ENCODE results near the gene MED13.
"Not testable (repeated sequence)": the region's sequence is repeated elsewhere in the genome, so short reads cannot be mapped to it uniquely, and the experiment has no call there.

The MED13 gene

DNA sequence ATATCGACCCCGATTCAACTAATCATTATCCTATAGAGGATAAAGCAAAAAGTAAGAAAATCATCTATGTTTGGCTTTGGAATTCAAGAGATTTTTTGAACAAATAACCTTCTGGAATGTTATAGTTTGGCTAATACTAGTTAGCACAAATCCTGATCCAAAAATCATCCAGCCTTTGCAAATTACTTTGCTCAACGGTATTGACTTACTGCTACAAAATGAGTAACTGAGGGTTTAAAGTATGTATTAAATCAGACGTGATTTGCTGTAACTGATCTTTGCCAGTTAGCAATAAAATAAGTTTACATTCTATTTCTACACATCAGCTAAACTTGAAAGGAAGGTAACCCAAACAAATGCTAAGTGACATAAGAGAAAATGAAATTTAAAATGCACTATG, 6.5 kb downstream of the MED13 start:
- DNase-seq (ENCODE audit: low read depth): no peak

DNA sequence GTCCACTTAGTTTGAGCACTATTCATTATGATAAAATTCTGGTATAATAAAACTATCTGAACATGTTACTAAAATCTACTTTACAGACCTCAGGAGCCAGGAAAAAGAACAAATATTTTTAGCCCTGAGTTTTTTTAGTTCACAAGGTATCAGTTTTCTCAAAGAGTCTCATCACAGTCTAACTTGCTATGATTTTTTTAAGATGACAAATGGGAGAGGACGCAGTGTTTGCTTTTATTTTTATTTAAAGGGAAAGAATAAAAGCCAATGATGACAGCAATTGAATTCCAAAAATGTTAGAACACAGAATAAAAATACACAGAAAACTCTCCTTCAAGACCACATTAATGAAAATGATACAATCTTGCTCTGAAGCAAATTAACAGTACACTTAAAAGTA, 7.4 kb downstream of the MED13 start:
- no peak for DNase-seq (ENCODE audit: low read depth)

- DNase-seq (ENCODE audit: low read depth): no peak
Observed at GRCh38 chr17:62052765-62053338, 12.2 kb downstream of the MED13 start.

DNA sequence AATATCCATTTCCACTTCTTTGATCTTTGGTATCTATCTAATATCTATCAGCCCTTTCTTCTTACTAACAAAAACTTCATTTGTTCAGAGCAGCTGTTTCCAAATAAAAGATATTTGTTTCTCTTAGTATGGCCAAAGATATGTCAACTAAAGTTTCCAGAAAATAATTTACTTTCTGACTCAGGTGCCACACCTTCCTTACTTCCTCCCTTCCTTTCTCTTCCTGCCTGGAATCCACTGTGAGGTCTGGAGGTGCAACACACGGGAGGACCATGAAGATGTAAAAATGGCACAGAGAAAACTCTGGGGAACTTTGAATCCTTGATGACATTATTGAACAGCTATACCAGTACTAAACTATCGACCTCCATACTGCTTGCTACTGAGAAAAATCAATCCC, 14.0 kb downstream of the MED13 start:
- DNase-seq (ENCODE audit: low read depth): no peak

DNA sequence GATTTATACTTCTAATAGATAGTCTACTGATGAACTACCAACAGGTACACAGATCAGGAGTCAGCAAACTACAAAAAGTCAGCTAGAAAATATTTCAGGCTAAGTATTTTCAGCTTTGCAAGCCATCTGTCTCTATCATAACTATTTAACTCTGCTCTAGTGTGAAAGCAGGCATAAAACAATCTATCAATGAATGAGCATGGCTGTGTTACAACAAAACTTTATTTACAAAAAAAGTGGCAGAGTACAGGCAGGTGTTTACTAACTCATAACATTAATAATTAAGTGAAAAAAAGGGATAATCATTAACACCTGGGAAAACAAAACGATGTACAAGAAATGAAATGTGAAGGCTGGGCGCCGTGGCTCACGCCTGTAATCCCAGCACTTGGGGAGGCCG, 15.8 kb downstream of the MED13 start:
- no peak for DNase-seq (ENCODE audit: low read depth)

GRCh38 chr17:62048262-62048661, 16.8 kb downstream of the MED13 start:
- no peak for DNase-seq (ENCODE audit: low read depth)

- no peak for DNase-seq (ENCODE audit: low read depth)
Observed at GRCh38 chr17:62045517-62045916, 19.6 kb downstream of the MED13 start.

GRCh38 chr17:62045109-62045508, 20.0 kb downstream of the MED13 start:
- no peak for DNase-seq (ENCODE audit: low read depth)

DNA sequence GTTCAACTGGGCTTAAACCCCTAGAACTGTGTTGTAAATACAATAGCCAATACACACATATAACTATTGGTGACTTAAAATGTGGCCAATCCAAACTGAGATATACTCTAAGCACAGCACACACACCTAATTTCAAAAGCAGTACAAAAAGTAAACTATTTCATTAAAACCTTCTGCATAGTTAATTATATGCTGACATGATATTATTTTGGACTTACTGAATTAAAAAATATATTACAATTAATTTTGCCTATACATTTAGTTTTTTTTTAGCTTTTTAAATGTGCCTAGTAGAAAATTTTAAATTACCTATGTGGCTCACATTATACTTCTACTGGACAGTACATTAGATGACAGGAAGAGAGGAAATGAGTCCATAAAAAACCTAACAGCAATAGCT, 21.5 kb downstream of the MED13 start:
- DNase-seq (ENCODE audit: low read depth): no peak

DNA sequence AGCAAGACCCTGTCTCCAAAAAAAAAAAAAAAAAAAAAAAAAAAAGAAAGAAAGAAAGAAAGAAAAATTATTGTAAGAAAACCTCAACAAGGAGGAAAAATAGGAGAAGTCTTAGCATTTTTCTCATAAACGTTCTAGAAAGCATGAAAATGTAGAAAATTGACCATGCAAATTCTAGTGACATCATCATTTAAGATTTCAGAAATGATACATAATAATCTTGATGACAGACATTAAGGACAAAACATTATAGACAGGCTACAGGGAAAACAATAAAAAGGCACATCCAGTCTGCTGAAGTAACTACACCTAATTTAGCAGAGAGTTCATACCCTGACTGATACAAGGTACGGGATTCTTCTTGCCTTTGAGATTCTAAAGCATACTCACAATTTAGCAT, 21.9 kb downstream of the MED13 start:
- no peak for DNase-seq (ENCODE audit: low read depth)

- DNase-seq (ENCODE audit: low read depth): no peak
Observed at GRCh38 chr17:62038248-62038647, 26.8 kb downstream of the MED13 start.

GRCh38 chr17:62033317-62033716, 31.8 kb downstream of the MED13 start:
- no peak for DNase-seq (ENCODE audit: low read depth)

DNA sequence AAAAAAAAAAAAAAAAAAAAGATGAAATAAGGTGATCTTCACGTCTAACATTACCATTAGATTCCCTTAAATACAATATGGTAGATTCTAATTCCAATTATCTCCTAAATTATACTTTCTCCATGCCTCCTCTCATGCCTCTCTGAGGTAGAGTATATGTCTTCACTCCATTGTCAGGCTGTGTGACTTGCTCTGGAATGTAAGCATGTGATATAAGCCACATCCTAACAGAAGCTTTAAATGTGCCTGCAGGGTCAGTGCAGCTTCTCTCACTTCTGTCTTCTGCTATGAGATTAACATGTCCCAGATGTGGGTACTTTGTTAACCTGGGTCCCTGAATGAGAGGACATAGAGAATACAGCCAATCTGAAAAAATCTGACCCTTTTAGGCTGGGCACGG, 32.6 kb downstream of the MED13 start:
- no peak for DNase-seq (ENCODE audit: low read depth)

- no peak for DNase-seq (ENCODE audit: low read depth)
Observed at GRCh38 chr17:62030264-62030663, 34.8 kb downstream of the MED13 start.

GRCh38 chr17:62024866-62025265, 40.2 kb downstream of the MED13 start:
- DNase-seq (ENCODE audit: low read depth): no peak

DNA sequence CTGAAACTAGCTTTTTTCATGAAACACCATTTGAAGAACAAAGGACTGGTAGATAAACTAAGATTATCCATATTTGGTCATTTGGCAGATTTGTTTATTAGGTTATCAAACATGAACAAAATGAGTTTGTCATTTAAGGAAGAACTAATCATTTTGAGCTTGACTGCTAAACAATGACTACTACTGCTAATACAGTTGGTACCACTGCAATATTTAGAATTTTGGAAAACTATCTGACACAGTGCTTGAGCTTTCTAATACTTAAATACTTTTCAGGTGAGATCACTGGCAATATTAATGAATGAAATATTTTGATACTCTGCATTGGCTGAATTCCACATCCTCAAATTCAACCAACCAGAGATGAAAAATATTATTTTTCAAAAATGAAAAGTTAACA, 47.2 kb downstream of the MED13 start:
- DNase-seq (ENCODE audit: low read depth): no peak

DNA sequence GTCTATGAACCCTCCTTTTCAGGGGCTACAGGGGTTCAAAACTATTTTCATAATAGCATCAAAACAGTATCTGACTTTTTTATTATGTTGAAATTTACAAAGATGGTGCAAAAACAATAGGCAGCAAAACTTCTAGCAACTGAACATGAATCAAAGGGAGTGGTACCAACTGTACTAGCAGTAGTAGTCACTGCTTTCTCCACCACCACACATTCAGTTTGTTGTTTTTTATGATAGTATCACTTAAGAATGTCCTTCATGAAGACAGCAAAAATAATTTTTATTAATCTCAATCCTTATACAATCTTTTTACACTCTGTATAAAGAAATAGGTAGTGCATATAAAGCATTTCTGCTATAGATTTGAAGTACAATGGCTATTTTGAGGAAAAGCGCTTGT, 47.6 kb downstream of the MED13 start:
- DNase-seq (ENCODE audit: low read depth): no peak

DNA sequence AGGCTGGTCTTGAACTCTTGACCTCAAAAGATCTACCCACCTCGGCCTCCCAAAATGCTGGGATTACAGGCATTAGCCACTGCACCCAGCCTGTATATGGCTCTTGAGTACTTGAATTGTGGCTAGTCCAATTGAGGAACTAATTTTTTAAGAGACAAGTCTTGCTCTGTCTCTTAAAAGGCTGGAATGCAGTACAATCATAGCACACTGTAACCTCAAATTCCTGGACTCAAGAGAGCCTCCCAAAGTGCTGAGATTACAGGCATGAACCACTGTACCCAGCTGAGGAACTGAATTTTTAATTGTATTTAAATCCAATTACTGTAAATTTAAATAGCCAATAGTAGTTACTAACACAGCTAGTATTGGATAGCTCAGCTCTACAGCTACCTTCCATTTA, 50.6 kb downstream of the MED13 start:
- no peak for DNase-seq (ENCODE audit: low read depth)

DNA sequence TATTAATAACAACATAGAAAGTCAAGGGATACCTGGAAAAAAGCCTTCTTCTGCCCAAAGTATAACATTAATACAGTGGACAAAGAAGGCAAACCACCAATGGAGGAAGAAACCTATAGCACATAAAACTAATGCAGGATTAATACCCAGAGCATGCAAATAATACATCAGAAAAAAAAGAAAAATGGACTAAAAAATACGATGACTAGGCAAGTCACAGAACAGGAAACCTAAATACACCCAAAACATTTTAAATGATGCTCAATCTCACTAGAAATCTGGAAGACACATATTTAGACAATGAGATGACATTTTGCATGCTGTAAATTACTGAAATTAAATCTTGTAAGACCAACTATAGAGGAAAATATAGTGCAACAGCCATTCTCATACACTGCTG, 55.9 kb downstream of the MED13 start:
- no peak for DNase-seq (ENCODE audit: low read depth)

DNA sequence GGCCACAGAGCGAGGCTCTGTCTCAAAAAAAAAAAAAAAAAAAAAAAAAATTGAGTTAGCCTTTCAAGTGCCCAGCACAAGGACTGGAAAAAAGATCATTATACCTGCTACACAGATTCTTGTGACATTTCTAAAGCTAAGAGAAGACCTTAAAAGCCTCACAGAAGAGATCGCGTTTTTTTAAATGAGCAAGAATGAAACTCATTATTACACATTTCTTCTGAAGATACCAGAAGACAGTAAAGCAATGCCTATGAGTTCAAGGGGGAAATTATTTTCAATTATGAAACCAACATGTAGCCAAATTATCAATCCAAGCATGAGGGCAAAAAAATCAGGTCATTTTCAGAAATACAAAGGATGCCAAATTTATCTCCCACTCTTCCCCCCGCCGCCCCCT, 56.8 kb downstream of the MED13 start:
- DNase-seq (ENCODE audit: low read depth): no peak

- no peak for DNase-seq (ENCODE audit: low read depth)
Observed at GRCh38 chr17:62004388-62004787, 60.7 kb downstream of the MED13 start.

GRCh38 chr17:62003141-62003540, 61.9 kb downstream of the MED13 start:
- not testable (repeated sequence) for DNase-seq (ENCODE audit: low read depth)

DNA sequence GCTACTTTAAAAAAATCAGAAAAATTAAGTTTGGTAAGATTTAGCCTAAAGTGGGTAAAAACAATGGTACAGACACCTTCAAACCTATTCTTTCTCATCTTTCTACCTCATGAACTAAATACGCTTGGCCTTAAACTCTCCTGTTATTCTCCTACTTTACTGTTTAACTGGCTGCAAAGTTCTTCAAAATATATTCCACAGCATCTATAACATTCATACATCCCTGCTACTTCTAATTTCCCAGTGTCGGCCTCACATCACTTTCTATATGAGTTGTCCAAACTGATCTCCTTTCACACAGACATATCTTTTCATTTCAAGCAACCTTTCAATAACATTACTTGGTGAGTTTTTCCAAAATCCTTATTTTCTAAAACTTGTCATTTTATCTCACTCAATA, 64.0 kb downstream of the MED13 start:
- DNase-seq (ENCODE audit: low read depth): no peak

DNA sequence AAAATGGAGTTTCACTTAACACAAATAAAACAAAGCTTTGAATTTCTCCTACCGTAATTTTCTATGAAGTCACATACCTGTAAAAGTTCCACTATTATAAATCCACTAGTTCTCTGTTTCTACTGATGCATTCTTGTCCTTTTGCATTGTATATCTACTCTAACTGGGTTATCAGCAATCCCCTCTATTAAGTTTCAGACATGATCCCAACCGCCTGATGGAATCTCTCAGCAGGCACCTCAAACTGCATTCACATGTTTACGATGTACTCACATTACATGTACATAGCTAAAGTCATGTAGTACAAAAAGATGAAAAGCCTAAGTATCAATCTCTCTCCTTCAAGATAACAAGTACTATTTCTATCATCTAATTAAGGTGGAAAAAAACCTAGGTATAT, 64.9 kb downstream of the MED13 start:
- DNase-seq (ENCODE audit: low read depth): no peak

DNA sequence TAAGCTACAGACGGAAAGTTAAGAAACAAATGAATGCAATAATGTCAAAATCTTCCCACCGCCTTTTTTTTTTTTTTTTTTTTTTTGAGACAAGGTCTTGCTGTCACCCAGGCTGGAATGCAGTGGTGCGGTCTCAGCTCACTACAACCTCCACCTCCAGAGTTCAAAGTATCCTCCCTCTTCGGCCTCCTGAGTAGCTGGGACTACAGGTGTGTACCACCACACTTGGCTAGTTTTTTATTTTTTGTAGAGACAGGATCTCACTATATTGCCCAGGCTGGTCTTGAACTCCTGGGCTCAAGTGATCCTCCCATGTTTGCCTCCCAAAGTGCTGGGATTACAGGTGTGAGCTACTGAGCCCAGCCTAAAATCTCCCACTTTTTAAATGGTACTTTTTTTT, 66.5 kb downstream of the MED13 start:
- DNase-seq (ENCODE audit: low read depth): not testable (repeated sequence)

Measured in T-helper 22 cell (primary cell).